GDM1 (cell line): ENCODE measurements around the gene TRAPPC3.

Experiments used
- DNase-seq: peaks from one replicate; lab custom pipeline; 2025; lab: John Stamatoyannopoulos, UW

Gene TRAPPC3

DNA sequence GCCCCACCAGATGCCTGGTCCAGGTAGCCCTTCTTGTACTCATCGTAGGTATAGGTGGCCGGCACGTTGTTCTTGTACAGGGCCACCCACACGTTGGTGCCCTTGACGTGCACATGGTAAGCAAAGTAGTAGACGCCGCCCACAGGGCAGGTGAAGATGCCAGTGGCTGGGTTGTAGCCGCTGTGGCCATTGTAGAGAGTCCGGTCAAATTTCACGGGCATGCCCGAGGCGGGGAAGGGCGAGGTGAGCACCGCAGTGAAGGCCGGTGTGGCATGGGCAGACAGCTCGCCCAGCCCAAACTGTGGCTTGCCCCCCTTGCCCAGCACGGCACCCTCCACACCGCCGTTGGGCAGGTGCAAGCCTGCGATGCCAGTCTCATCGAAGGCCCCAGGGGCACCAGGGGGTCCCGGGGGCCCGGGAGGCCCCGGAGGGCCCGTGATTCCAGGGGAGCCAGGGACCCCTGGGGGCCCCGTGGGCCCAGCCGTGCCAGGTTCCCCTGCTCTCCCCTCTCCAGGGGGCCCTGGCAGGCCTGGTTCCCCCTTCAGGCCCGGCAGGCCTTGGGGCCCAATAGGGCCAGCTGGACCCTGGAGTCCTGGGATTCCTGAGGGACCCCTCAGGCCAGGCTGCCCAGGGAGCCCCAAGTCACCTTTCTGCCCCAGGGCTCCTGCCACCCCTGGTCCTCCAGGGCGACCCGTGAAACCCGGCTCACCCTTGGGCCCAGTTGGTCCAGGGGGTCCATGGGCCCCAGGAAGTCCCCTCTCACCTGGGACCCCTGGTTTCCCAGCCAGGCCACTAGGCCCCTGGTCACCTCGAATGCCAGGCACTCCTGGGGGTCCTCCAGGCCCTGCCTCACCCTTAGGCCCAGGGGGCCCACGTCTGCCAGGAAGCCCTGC, 51.3 kb downstream of the TRAPPC3 start:
- DNase-seq = no peak

GRCh38 chr1:36096500-36097432, 52.5 kb downstream of the TRAPPC3 start:
- no peak for DNase-seq

- peak; percentile 17 for DNase-seq
Measured at GRCh38 chr1:36095760-36096405, 53.4 kb downstream of the TRAPPC3 start.

DNA sequence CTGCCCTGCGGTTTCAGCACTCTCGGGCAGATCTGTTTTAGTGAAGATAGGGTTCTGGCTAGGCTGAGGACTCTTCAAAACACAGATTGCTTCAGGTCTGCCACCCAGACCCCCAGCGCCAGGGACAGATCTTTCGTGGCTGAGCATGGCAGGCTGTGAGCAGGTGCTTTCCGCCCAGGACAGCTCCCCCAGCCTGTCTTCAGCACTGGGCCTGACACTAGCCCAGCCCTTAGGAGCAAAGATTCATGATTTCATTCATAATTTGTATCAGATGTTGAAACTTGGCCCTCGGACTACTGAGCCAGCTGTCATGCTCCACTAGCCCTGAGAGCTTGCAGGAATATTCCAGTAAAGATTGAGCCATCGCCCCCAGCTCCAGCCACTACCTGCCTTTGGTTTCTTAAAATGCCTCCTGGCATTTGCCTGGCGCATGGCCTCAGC, 54.6 kb downstream of the TRAPPC3 start:
- DNase-seq = no peak

DNA sequence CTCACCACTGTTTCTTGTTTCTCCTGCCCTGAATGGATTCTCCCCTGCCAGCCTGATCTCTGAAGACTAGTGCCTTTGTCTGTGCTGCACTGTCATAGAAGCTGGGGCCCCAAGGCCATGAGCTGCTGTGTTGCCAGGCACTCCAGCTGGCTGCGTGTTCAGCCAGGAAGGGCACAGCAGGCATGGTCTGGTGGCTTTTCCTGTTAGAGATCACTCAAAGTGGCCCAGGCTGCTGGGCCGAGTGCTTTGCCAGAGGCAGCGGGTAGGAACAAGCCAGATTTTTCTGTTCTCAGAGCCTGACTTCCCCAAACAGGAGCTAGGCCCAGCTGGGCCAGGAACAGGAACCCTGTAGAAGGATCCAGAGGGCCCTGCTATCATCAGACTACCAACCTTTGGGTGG, 55.4 kb downstream of the TRAPPC3 start:
- DNase-seq = no peak

DNA sequence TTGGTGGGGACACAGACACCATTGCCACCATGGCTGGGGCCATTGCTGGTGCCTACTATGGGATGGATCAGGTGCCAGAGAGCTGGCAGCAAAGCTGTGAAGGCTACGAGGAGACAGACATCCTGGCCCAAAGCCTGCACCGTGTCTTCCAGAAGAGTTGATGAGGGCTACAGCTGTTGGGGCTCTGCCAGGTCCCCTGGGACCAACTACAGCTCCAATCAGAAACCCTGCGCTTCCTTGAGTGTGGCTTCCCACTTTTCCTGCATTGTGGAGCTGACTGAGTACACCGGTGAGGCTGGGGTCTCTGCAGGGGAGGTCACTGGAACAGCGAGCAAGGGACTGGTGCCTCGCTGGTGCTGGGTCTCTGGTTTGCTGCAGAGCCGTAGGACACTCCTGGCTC, 56.1 kb downstream of the TRAPPC3 start:
- no peak for DNase-seq

- DNase-seq = no peak
Measured at GRCh38 chr1:36092798-36093185, 56.5 kb downstream of the TRAPPC3 start.

DNA sequence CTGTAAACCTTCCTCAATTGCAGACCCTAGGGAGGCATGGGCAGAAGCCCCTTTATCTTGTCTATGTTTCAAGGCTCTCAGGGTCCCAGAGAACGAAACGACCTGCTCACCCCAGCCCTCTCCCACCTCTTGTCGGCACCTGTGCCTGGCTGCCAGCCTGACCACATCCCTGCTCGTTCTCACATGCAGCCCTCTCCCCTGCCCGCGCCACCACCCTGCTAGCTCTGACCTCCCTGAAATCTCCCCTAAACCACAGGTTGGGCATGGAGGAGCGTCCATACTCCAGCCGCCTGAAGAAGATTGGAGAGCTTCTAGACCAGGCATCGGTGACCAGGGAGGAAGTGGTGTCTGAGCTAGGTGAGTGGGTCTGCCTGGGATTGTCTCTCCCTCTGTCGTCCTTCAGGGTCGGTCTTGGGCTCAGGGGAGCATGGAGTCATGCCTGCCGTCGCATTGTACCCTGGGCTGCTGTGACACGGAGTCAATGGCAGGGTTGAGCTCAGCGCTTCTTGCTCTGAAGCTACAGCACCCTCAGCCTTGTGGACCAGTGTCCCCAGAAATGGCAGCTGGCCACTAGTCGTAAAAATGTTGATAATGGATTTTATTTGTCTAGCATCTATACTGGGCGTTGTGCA, 57.0 kb downstream of the TRAPPC3 start:
- no peak for DNase-seq

- DNase-seq = no peak
Measured at GRCh38 chr1:36091698-36092097, 57.6 kb downstream of the TRAPPC3 start.

DNA sequence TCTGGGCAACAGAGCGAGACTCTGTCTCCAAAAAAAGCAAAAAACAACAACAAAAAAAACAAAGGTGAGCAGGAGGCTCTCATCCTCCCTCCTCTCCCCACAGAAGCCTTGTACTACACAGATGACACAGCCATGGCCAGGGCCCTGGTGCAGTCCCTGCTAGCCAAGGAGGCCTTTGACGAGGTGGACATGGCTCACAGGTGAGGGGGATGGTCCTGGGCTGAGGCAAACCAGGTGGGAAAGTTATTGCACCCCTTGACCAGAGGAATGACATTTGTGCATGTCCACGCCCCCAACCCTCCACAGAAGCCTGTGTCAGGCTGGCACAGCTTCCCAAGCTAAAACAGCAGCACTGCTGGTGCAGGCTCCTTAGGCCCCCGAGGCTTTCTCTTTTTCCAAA, 58.1 kb downstream of the TRAPPC3 start:
- DNase-seq = no peak

DNA sequence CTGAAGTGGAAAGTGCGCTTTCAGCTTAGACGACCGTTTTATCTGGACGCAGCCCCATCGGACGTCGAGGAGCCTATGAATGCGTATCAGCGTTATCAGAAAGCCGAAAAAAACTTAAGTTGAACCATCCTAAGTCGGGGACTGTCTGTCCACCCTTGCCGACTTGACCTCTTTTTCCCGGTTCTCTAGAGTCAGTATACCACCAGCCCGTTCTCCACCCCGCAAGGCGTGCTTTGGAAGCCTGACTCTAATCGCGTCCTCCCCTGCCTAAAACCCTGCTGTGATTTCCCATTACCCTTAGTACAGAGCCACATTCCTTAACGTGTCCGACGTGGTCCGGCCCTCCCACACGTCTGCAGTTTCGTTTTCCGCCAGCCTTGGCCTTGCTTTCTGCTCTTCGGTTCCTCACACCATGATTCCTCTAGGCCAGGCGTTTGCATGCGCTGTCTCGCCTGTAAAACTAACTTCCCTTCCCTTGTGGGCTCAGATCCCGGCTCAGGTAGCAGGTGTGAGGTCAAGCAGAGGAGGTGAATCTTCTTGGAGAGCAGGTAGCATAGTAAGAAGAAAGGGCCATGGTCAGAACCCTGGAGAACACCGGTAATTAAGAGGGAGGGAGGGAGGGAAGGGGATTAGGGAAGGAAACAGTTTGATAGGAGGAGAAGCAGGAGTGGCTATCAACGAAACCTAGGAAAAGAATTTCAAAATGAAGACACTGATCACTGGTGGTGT, 59.7 kb downstream of the TRAPPC3 start:
- DNase-seq = no peak

DNA sequence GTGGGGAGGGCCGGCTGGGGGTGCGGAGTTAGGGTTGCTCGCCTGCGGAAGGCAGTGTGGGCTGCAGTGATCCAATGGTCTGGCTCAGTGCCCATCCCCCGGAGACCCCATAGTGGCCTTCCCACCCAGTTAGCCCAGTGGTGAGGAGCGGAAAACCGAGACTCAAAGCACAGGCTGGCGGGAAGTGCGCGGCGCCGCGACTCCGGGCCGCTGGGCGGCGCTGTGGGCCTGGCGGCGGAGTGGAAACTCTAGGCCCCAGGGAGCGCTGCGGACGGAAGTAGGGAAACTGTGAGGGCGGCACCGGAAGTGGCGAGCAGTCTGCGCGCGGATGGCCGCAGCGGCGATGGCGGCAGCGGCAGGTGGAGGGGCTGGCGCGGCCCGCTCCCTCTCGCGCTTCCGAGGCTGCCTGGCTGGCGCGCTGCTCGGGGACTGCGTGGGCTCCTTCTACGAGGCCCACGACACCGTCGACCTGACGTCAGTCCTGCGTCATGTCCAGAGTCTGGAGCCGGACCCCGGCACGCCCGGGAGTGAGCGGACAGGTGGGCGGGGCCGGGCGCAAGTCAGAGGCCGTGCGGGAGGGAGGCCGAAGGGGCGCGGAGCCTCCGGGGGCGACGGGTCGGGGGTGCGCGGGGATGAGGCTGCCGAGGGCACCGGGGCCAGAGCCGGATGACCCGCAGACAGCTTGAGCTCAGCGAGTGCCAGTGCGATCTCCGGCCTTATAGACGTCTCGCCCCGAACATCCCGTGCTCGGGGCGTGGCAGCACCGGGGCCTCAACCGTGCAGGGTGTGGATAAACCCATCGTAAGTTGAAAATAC, 60.5 kb downstream of the TRAPPC3 start, which contains the start of gene ADPRS:
Gene ADPRS, plus strand, starts transcription at position 316 of the 816 bp plus-strand sequence. Its CDS starts 13 bp downstream, at position 329.
- peak; percentile 82 for DNase-seq

- DNase-seq = no peak
Measured at GRCh38 chr1:36088265-36088576, 61.1 kb downstream of the TRAPPC3 start.

- no peak for DNase-seq
Measured at GRCh38 chr1:36087233-36088123, 61.8 kb downstream of the TRAPPC3 start.
